ENCODE results near the gene C9orf153. TPM values are rescaled to one million over a fixed set of nuclear protein-coding genes. Genes with fewer than 3 reads are reported as not detected.

Gene C9orf153
- total and polyA plus RNA-seq, 2 of the 8 experiments (the other 6 are each of a cell fraction or from before 2014, with no cell fraction given) = not detected

GRCh38 chr9:86308687-86309086, 49.2 kb upstream of the C9orf153 start:
- H3K27ac ChIP-seq (ENCODE audit: low read depth, low read length) = no peak overlapping the region
- no peak overlapping the region for H2BK5ac ChIP-seq (ENCODE audit: low read depth, low read length)
- no peak overlapping the region for H3K4ac ChIP-seq (replicated peaks; ENCODE audit: insufficient read length, low read depth, low read length)
- H4K91ac ChIP-seq (replicated peaks; ENCODE audit: insufficient read length, low read length) = no peak overlapping the region
- no peak overlapping the region for H3K9ac ChIP-seq (replicated peaks in 1 of 4; ENCODE audit: extremely low read depth in 1 of 4, low read depth in 3 of 4, low read length in 3 of 4)
- H2BK20ac ChIP-seq (ENCODE audit: low read length) = no peak overlapping the region
- ChIA-PET POLR2A (ENCODE audit: partially characterized antibody) (no interaction called here), CTCF (ENCODE audit: partially characterized antibody) (interaction anchor here (1.0 to 1.2 kb wide), 2 partner anchors 10 to 16 kb away, joined by 3 read pairs; no protein-coding TSS in a partner anchor)
- no peak overlapping the region for H2AFZ ChIP-seq (ENCODE audit: low read length)
- no peak overlapping the region for H4K8ac ChIP-seq (ENCODE audit: extremely low read depth, insufficient read depth, low read length)
- H3K14ac ChIP-seq (ENCODE audit: insufficient read length) = no peak overlapping the region
- no peak overlapping the region for H2BK15ac ChIP-seq (ENCODE audit: low read length)
- no peaks in the 10 kb centered on the region for H3K79me1 ChIP-seq (ENCODE audit: low read depth, low read length)
- no peak overlapping the region for H3K4me3 ChIP-seq (ENCODE audit: extremely low read depth in 1 of 4, insufficient read depth in 2 of 4, low read depth in 3 of 4, low read length in 4 of 4)
- no peaks in the 10 kb centered on the region for H4K20me1 ChIP-seq (replicated peaks in 1 of 2; ENCODE audit: control insufficient read depth in 1 of 2, insufficient read depth in 2 of 2, low read length in 2 of 2)
- no peak overlapping the region for H3K23ac ChIP-seq (ENCODE audit: insufficient read length)
- H3K79me2 ChIP-seq (ENCODE audit: control insufficient read depth in 1 of 2, insufficient read depth in 2 of 2, low read length in 2 of 2) = no peaks in the 10 kb centered on the region
- H2BK120ac ChIP-seq (replicated peaks; ENCODE audit: low read depth, low read length) = no peak overlapping the region
- no peak overlapping the region for H4K5ac ChIP-seq (ENCODE audit: insufficient read length, low read depth, low read length)
- H3K56ac ChIP-seq (replicated peaks; ENCODE audit: insufficient read length, low read depth, low read length) = no peak overlapping the region
- H2AK5ac ChIP-seq (ENCODE audit: low read depth, low read length) = no peak overlapping the region
- WGBS, 2 experiments (ENCODE audit: extremely low coverage in 1 of 2, insufficient coverage in 1 of 2, insufficient read length in 1 of 2, insufficient replicate concordance in 2 of 2, low coverage in 1 of 2, low lambda C conversion rate in 2 of 2, missing lambda C conversion rate in 1 of 2) = 100% methylated on average over 1 of the region's 1 CpG; no CpG with 5 or more reads in 1 of the 2 experiments
- peaks cover 0 to 10% (median 3%) of the 10 kb centered on the region in 4 experiments; a peak in 3 of 7 replicates for H3K4me1 ChIP-seq (replicated peaks in 1 of 4; ENCODE audit: control insufficient read depth in 3 of 4, insufficient read depth in 4 of 4, low read length in 3 of 4)
- H3K27me3 ChIP-seq (replicated peaks in 1 of 4; ENCODE audit: control insufficient read depth in 3 of 4, extremely low read depth in 1 of 4, insufficient read depth in 3 of 4, low read length in 3 of 4) = no peaks in the 10 kb centered on the region
- H3K9me3 ChIP-seq (ENCODE audit: insufficient read depth in 2 of 2, low read depth in 1 of 2, low read length in 1 of 2) = peaks cover 2 to 11% of the 10 kb centered on the region in 2 experiments; a peak in 2 of 4 replicates
- H3K36me3 ChIP-seq (ENCODE audit: control insufficient read depth in 2 of 4, insufficient read depth in 4 of 4, low read length in 3 of 4) = peaks cover 5 to 55% (median 23%) of the 10 kb centered on the region in 4 experiments; a peak in 6 of 8 replicates
- no peak overlapping the region for H3K4me2 ChIP-seq (ENCODE audit: insufficient read depth in 1 of 2, low read depth in 2 of 2, low read length in 2 of 2)
- no peaks in the 10 kb centered on the region for H3K23me2 ChIP-seq (ENCODE audit: low read depth, low read length)
- DNase-seq (ENCODE audit: low read depth in 1 of 2, low spot score in 2 of 2) = no peak
- H3K18ac ChIP-seq (ENCODE audit: extremely low read depth, low read length) = no peak overlapping the region
- no peak overlapping the region for H2BK12ac ChIP-seq (ENCODE audit: low read depth, low read length)
- FAIRE-seq = no peak
- TF ChIP-seq BRCA1 (IDR thresholded peaks at IDR 0.05; ENCODE audit: low read depth, low read length) (no peak), CHD2 (IDR thresholded peaks at IDR 0.05; ENCODE audit: low read length) (no peak), CTBP2 (IDR thresholded peaks at IDR 0.05; ENCODE audit: borderline replicate concordance, insufficient read depth, insufficient read length, low read length) (no peak), ATF3 (IDR thresholded peaks at IDR 0.05; ENCODE audit: insufficient read depth, low read depth, low read length) (no peak), GABPA (IDR thresholded peaks at IDR 0.05; ENCODE audit: borderline replicate concordance, insufficient read depth, low read length) (no peak), MAX (IDR thresholded peaks at IDR 0.05) (no peak), EP300 (IDR thresholded peaks at IDR 0.05; ENCODE audit: borderline replicate concordance in 1 of 2, low read depth in 2 of 2, low read length in 2 of 2) (no peak), SIRT6 (IDR thresholded peaks at IDR 0.05; ENCODE audit: low read length) (no peak), SIN3A (conservative IDR thresholded peaks at IDR 0.05 in 1 of 2, IDR thresholded peaks at IDR 0.05 in 1 of 2; ENCODE audit: low read depth in 1 of 2, low read length in 2 of 2) (no peak), KDM5A (IDR thresholded peaks at IDR 0.05; ENCODE audit: low read length) (no peak), BACH1 (IDR thresholded peaks at IDR 0.05; ENCODE audit: low read length) (no peak), CHD1 (IDR thresholded peaks at IDR 0.05; ENCODE audit: low read depth, low read length) (no peak), HDAC2 (IDR thresholded peaks at IDR 0.05; ENCODE audit: borderline replicate concordance in 1 of 2, low read depth in 2 of 2, low read length in 2 of 2) (no peak)

All from H1 (cell line).